NCI-H128 (cell line): Measurements from ENCODE around the gene POMC.
"Not testable (repeated sequence)": the region's sequence is repeated elsewhere in the genome, so short reads cannot be mapped to it uniquely, and the experiment has no call there.

ENCODE experiments used
- DNase-seq: peaks from one replicate; lab custom pipeline; 2025; ENCODE audit not compliant: unreplicated experiment; lab: John Stamatoyannopoulos, UW

POMC gene

GRCh38 chr2:25177211-25177611, 8.8 kb upstream of the POMC start:
- peak; percentile 44 for DNase-seq

GRCh38 chr2:25176541-25177181, 8.3 kb upstream of the POMC start:
- DNase-seq, result no peak

- DNase-seq, result no peak
Measured at GRCh38 chr2:25176138-25176537, 7.8 kb upstream of the POMC start.

- no peak for DNase-seq
Measured at GRCh38 chr2:25174192-25174861, 5.9 kb upstream of the POMC start.

GRCh38 chr2:25173719-25174118, 5.3 kb upstream of the POMC start:
- no peak for DNase-seq

- no peak for DNase-seq
Measured at GRCh38 chr2:25170888-25171287, 2.5 kb upstream of the POMC start.

- DNase-seq, result no peak
Measured at GRCh38 chr2:25169073-25169470, 692 bp upstream of the POMC start.

GRCh38 chr2:25165992-25166875, 2.1 kb downstream of the POMC start:
- no peak for DNase-seq

- no peak for DNase-seq
Measured at GRCh38 chr2:25164561-25164960, 3.8 kb downstream of the POMC start.

- not testable (repeated sequence) for DNase-seq
Measured at GRCh38 chr2:25162061-25162460, 6.3 kb downstream of the POMC start.

GRCh38 chr2:25161055-25161781, 7.2 kb downstream of the POMC start:
- no peak for DNase-seq

GRCh38 chr2:25160376-25160775, 8.0 kb downstream of the POMC start:
- DNase-seq, result no peak

GRCh38 chr2:25159949-25160348, 8.4 kb downstream of the POMC start:
- DNase-seq, result no peak

- DNase-seq, result no peak
Measured at GRCh38 chr2:25158096-25158852, 10.1 kb downstream of the POMC start.

- no peak for DNase-seq
Measured at GRCh38 chr2:25155401-25155800, 13.0 kb downstream of the POMC start.

GRCh38 chr2:25151718-25152117, 16.7 kb downstream of the POMC start:
- no peak for DNase-seq

- DNase-seq, result not testable (repeated sequence)
Measured at GRCh38 chr2:25150993-25151392, 17.4 kb downstream of the POMC start.

GRCh38 chr2:25149646-25150045, 18.7 kb downstream of the POMC start:
- no peak for DNase-seq

GRCh38 chr2:25146896-25147295, 21.5 kb downstream of the POMC start:
- no peak for DNase-seq

GRCh38 chr2:25145803-25146202, 22.6 kb downstream of the POMC start:
- DNase-seq, result no peak

- DNase-seq, result no peak
Measured at GRCh38 chr2:25141120-25141519, 27.3 kb downstream of the POMC start.
